MG63 (cell line): Measurements from ENCODE around the gene PLPPR2. TPM values are rescaled to one million over a fixed set of nuclear protein-coding genes. Genes with fewer than 3 reads are reported as not detected.
"Not testable (repeated sequence)": the region's sequence is repeated elsewhere in the genome, so short reads cannot be mapped to it uniquely, and the experiment has no call there.

ENCODE experiments used
- DNase-seq: peaks from one replicate; pipeline ENCODE4 v3.0.0-alpha.2; 2020
- H3K27me3 ChIP-seq: fragments of 250-450 bp; sonication (Bioruptor Pico); 2 replicates; pipeline ENCODE4 v1.5.1; 2020; ENCODE audit warnings: mild to moderate bottlenecking, moderate library complexity
- H3K36me3 ChIP-seq: fragments of 250-450 bp; sonication (Bioruptor Pico); 2 replicates; pipeline ENCODE4 v1.5.1; 2020; ENCODE audit warnings: mild to moderate bottlenecking, moderate library complexity
- H3K4me3 ChIP-seq: fragments of 250-450 bp; sonication (Bioruptor Pico); 2 replicates; pipeline ENCODE4 v1.5.1; 2020; ENCODE audit warnings: mild to moderate bottlenecking, moderate library complexity
- H3K9me3 ChIP-seq: fragments of 250-450 bp; sonication (Bioruptor Pico); 2 replicates; pipeline ENCODE4 v1.5.1; 2020; ENCODE audit warnings: mild to moderate bottlenecking, moderate library complexity
- total RNA-seq: library from RNA; depleted of rRNA; stranded (reverse); fragments of >200 nt; shearing (Covaris generic); gene quantifications from 2 replicates; pipeline ENCODE4 v1.2.3, GENCODE V29; 2014; ENCODE audit warnings: low replicate concordance; rRNA removed

PLPPR2 gene, protein sequence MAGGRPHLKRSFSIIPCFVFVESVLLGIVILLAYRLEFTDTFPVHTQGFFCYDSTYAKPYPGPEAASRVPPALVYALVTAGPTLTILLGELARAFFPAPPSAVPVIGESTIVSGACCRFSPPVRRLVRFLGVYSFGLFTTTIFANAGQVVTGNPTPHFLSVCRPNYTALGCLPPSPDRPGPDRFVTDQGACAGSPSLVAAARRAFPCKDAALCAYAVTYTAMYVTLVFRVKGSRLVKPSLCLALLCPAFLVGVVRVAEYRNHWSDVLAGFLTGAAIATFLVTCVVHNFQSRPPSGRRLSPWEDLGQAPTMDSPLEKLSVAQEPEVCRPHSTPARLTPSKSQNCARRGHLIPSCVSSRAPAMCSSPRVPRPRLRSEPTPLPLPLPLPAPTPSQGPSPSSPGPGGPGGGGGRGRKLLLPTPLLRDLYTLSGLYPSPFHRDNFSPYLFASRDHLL
- 3.9 and 12.3 TPM in 2 replicates for total RNA-seq

- H3K27me3 ChIP-seq, result no peaks in the 10 kb centered on the region
- peak; percentile 96 for DNase-seq
Measured at GRCh38 chr19:11355160-11356073, at the start of gene PLPPR2. Gene PLPPR2, plus strand, starts transcription at chr19:11355432. Its CDS starts 2,242 bp downstream, at chr19:11357674.

DNA sequence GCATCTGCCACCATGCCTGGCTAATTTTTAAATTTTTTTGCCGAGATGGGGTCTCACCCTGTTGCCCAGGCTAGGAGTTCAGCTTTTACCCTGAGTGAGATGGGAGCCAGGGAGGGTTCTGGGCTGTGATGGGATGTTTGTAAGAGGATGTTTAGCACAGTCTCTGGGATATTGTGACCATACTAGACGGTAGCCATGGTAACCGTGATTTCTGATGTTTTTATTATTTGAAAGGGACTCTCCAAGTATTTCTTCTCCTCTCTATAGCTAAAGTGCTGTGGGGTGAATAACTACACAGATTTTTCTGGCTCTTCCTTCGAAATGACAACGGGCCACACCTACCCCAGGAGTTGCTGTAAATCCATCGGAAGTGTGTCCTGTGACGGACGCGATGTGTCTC lies 48.9 kb upstream of the PLPPR2 start:
- no peaks in the 10 kb centered on the region for H3K9me3 ChIP-seq
- H3K4me3 ChIP-seq, result no peak overlapping the region
- DNase-seq, result no peak
- peaks cover 6% of the 10 kb centered on the region; the same call in 1 of the 2 replicates for H3K27me3 ChIP-seq
- no peaks in the 10 kb centered on the region for H3K36me3 ChIP-seq

More at GRCh38 chr19:11355160-11356073, at the start of gene PLPPR2:
- H3K9me3 ChIP-seq, result no peaks in the 10 kb centered on the region
- H3K36me3 ChIP-seq, result peaks cover 6% of the 10 kb centered on the region; the same call in 1 of the 2 replicates
- peak within 1 kb of the TSS; percentile 64 for H3K4me3 ChIP-seq

GRCh38 chr19:11320278-11320995 lies 34.8 kb upstream of the PLPPR2 start:
- H3K27me3 ChIP-seq, H3K36me3 ChIP-seq, H3K9me3 ChIP-seq, H3K4me3 ChIP-seq, DNase-seq: not testable (repeated sequence)

DNA sequence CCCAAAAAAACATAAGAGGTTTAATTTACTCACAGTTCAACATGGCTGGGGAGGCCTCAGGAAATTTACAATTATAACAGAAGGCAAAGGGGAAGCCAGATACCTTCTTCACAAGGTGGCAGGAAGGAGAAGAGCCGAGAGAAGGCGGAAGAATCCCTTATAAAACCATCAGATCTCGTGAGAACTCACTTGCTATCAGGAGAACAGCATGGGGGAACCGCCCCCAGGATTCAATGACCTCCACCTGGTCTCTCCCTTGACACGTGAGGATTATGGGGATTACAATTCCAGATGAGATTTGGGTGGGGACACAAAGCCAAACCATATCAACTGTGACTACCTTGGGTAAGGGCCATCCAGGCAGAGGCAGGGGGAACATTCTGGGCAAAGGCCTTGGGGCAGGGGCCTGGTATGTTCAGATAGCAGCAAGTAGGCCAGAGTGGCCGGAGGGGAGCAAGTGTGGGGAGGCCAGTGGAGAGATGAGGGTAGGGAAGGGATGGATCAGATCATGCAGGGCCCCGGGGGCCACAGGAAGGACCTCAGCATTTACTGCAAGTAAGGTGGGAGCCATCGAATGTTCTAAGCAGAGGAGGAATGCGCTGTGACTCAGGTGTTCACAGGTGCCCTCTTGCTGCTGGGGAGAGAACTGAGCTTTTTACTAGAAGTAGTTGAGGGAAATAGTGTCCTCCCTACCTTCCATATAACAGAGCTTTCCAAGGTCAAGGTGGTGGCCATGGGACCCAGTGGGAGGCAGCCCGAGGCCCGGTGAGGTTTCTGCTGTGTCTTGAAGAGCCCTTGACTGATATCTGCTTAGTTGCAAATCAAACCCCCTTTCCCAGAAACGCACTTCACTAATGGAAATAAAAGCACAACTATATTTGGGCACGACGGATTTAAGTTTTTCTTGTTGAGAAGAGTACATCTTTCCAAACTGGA lies 33.8 kb upstream of the PLPPR2 start:
- Histone ChIP-seq H3K4me3 (no peak overlapping the region), H3K36me3 (no peaks in the 10 kb centered on the region), H3K9me3 (no peaks in the 10 kb centered on the region), H3K27me3 (no peaks in the 10 kb centered on the region)
- no peak for DNase-seq

DNA sequence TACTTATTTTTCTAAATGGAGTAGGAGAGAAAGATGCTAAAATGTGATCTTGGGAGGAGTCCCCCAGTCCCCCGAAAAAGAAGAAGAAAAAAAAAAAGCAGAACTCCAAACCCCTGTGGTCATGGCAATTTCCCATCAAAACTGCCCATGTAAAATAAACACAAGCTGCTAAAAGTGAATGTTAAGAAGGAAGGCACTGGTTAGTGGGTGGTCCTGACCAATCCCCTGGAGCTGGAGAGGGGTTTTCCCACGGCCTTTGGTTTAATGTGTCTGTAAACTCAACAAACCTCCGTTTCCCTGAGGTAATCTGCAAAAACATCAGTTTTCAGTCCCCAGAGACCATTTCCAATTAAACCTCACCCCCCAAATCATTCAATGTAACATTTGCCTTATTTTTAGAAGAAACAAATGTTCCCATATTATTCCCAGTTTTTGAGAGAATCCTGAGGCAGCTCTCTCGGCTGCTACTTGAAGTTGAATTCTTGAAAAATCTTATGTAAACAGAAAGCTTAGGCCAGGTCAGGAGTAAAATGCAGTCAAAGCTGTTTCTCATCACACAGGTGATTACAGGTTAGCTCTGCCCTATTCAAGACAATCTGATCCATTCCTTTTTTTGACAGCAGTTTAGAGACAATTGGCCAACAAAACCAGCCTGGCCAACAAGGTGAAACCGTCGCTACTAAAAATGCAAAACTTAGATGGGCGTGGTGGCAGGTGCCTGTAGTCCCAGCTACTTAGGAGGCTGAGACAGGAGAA lies 32.8 kb upstream of the PLPPR2 start:
- Histone ChIP-seq H3K4me3 (no peak overlapping the region), H3K36me3 (no peaks in the 10 kb centered on the region), H3K9me3 (no peaks in the 10 kb centered on the region), H3K27me3 (no peaks in the 10 kb centered on the region; the same call in 1 of the 2 replicates)
- no peak for DNase-seq

GRCh38 chr19:11323601-11324078 lies 31.6 kb upstream of the PLPPR2 start:
- Histone ChIP-seq H3K4me3 (no peak overlapping the region; the same call in 1 of the 2 replicates), H3K9me3 (no peaks in the 10 kb centered on the region)

GRCh38 chr19:11324079-11324661 lies 31.1 kb upstream of the PLPPR2 start:
- DNase-seq, result peak; percentile 95
- Histone ChIP-seq H3K9me3 (no peaks in the 10 kb centered on the region), H3K27me3 (no peaks in the 10 kb centered on the region; the same call in 1 of the 2 replicates), H3K36me3 (no peaks in the 10 kb centered on the region), H3K4me3 (peak overlapping the region; percentile 5)

More at GRCh38 chr19:11323601-11324078, 31.6 kb upstream of the PLPPR2 start:
- Histone ChIP-seq H3K36me3 (no peaks in the 10 kb centered on the region), H3K27me3 (no peaks in the 10 kb centered on the region; the same call in 1 of the 2 replicates)
- no peak for DNase-seq

DNA sequence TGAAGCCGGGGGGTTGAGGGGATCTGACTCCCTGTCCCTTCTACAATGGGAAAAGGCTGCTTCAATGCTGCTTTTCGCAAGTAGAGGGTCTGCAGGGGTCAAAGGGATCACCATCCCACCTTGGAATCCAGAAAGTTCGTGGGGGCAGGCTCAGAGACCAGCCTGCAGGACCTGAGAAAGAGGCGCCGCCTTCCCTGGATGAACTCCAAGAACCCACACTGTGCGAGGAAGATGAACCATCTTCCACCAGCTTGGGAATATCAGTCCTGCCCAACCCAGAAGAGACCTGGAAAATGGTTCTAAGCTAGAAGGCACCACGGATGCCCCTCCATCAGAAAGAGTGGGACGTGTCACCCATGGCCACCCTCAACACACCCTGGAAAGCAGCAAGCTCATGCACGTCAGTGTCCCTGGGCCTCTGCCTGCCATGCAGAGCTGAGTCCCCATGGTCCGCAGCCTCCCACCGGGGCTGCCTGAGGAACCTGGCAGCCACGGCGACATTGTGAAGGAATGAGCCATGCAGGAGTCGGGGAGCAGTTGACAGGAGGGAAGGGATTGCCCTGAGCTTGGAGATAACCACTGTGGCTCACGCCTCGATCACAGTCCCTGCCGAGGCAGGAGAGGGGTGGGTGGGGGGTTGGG lies 30.4 kb upstream of the PLPPR2 start:
- DNase-seq, result peak; percentile 37

DNA sequence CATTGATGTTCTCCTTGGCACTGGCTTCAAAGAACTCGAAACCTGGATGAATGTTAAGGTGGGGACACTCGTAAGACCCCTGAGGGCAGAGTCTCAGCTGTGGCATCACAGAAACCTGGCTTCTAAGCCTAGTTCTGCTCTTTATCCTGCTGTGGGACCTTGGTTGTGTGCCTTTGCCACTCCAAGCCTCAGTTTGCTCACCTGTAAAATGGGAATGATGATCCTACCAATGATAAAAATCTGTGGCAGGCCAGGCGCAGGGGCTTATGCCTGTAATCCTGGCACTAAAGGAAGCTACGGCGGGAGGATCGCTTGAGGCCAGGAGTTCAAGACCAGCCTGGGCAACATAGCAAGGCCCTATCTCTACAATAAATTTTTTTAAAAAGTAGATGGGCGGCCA lies 29.7 kb upstream of the PLPPR2 start:
- H3K27me3 ChIP-seq, result no peaks in the 10 kb centered on the region; the same call in 1 of the 2 replicates
- DNase-seq, result no peak
- H3K36me3 ChIP-seq, result no peaks in the 10 kb centered on the region
- H3K9me3 ChIP-seq, result no peaks in the 10 kb centered on the region
- H3K4me3 ChIP-seq, result no peak overlapping the region

More for the DNA sequence above, 30.4 kb upstream of the PLPPR2 start:
- H3K4me3 ChIP-seq, result no peak overlapping the region
- no peaks in the 10 kb centered on the region for H3K36me3 ChIP-seq
- H3K9me3 ChIP-seq, result no peaks in the 10 kb centered on the region
- no peaks in the 10 kb centered on the region; the same call in 1 of the 2 replicates for H3K27me3 ChIP-seq

DNA sequence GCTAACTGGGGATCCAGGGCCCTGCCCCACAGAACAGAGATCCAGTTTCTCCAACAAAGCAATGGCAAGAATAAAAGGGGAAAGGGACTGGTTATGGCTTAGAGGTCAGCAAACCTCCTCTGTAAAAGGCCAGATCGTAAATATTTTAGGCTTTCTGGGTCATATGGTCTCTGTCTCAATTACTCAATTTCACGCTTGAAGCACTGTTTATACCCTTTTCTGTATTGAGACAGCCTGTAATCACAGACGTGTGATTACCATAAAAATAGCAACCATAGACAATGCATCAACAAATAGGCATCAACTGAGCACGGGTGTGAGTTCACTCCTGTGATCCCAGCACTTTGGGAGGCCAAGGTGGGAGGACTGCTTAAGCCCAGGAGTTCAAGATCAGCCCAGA lies 25.1 kb upstream of the PLPPR2 start:
- no peaks in the 10 kb centered on the region for H3K9me3 ChIP-seq
- no peak for DNase-seq
- no peaks in the 10 kb centered on the region; the same call in 1 of the 2 replicates for H3K27me3 ChIP-seq
- H3K4me3 ChIP-seq, result no peak overlapping the region
- H3K36me3 ChIP-seq, result peaks cover 2% of the 10 kb centered on the region; the same call in 1 of the 2 replicates

DNA sequence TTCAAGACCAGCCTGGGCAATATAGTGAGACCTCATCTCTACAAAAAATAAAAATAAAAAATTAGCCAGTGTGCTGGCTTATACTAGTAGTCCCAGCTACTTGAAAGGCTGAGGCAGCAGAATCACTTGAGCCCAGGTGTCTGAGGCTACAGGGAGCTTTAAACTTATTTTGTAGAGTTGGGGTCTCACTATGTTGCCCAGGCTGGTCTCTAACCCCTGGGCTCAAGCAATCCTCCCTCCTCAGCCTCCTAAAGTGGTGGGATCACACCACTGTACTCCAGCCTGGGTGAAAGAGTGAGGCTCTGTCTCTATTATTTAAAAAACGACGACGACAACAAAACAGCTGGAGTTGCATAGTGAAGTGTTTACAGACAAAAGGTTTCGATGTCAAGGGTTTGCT lies 23.7 kb upstream of the PLPPR2 start:
- DNase-seq, result no peak
- Histone ChIP-seq H3K4me3 (no peak overlapping the region), H3K27me3 (no peaks in the 10 kb centered on the region; the same call in 1 of the 2 replicates), H3K36me3 (peaks cover 4% of the 10 kb centered on the region; the same call in 1 of the 2 replicates), H3K9me3 (no peaks in the 10 kb centered on the region)

DNA sequence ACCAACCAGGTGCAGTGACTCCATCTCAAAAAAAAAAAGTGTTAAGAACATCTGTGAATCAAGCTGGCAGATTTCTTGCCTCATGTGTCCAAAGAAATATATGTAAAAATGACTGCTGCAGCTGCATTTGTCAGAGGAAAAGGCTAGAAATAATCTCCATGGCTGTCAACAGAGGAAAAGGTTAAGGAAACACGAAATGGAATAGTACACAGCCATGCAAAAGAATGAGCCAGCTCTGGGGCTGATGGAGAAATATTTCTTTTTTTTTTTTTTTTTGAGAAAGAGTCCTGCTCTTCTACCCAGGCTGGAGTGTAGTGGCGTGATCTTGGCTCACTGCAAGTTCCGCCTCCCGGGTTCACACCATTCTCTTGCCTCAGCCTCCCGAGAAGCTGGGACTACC lies 22.4 kb upstream of the PLPPR2 start:
- no peak overlapping the region for H3K4me3 ChIP-seq
- peaks cover 4% of the 10 kb centered on the region; the same call in 1 of the 2 replicates for H3K36me3 ChIP-seq
- H3K9me3 ChIP-seq, result no peaks in the 10 kb centered on the region
- H3K27me3 ChIP-seq, result no peaks in the 10 kb centered on the region
- DNase-seq, result no peak

DNA sequence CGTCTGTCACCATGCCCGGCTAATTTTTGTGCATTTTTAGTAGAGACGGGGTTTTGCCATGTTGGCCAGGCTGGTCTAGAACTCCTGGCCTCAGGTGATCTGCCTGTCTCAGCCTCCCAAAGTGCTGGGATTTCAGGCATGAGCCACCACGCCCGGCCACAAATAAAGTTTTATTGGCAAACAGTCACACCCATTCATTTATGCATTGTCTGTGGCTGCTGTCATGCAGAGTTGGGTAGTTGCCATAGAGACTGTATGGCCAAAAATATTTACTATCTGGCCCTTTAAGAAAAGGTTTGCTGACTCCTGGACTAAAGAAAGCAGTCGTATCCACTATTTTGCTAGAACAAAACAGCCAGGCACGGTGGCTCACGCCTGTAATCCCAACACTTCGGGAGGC lies 21.4 kb upstream of the PLPPR2 start:
- H3K9me3 ChIP-seq, H3K4me3 ChIP-seq, H3K36me3 ChIP-seq, H3K27me3 ChIP-seq, DNase-seq: not testable (repeated sequence)
